SJCRH30 (cell line): Measurements from ENCODE around the gene DYNLRB1. TPM values are rescaled to one million over a fixed set of nuclear protein-coding genes. Genes with fewer than 3 reads are reported as not detected.

Source experiments
- DNase-seq, 2 experiments: peaks; one replicate each; pipeline ENCODE4 v3.0.0-alpha.2; 2015 to 2020
- H3K27ac ChIP-seq: fragments of 250-450 bp; sonication (Bioruptor Pico); 2 replicates; pipeline ENCODE4 v1.5.1; 2020; ENCODE audit warnings: mild to moderate bottlenecking, moderate library complexity
- H3K27me3 ChIP-seq: fragments of 250-450 bp; sonication (Bioruptor Pico); 2 replicates; pipeline ENCODE4 v1.5.1; 2020; ENCODE audit warnings: mild to moderate bottlenecking, moderate library complexity
- H3K36me3 ChIP-seq: fragments of 250-450 bp; sonication (Bioruptor Pico); 2 replicates; pipeline ENCODE4 v1.5.1; 2020; ENCODE audit warnings: mild to moderate bottlenecking, moderate library complexity
- H3K4me1 ChIP-seq: fragments of 250-450 bp; sonication (Bioruptor Pico); 2 replicates; pipeline ENCODE4 v1.5.1; 2020; ENCODE audit warnings: mild to moderate bottlenecking, moderate library complexity
- H3K4me3 ChIP-seq: fragments of 250-450 bp; sonication (Bioruptor Pico); 2 replicates; pipeline ENCODE4 v1.5.1; 2020; ENCODE audit warnings: mild to moderate bottlenecking, moderate library complexity
- H3K9me3 ChIP-seq: fragments of 250-450 bp; sonication (Bioruptor Pico); replicated peaks from 2 replicates; pipeline ENCODE4 v1.5.1; 2020; ENCODE audit warnings: mild to moderate bottlenecking, moderate library complexity
- total RNA-seq: library from RNA; depleted of rRNA; stranded (reverse); fragments of >200 nt; shearing (Covaris generic); gene quantifications from 2 replicates; pipeline ENCODE4 v1.2.3, GENCODE V29; 2014

The DYNLRB1 gene
- total RNA-seq, 1 experiment from 2014 or later: 199 TPM

DNA sequence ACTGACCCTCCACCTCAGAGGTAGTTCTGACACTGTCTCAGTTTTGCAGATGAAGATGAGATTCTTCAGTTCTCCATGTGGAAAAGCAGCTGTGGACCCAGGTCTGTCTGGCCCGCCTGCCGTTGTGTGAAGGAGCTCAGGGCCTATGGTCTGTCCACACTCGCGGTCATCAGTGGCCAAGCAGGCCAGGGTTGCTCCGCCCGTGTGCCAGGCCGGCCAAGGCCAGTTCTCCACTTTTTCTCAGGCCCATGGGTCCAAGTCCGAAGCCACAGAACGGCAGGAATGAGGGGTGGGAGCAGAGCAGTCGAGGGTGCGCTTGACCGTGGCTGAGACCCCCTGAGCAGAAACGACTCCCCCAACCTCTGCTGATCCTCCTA, 33.7 kb downstream of the DYNLRB1 start:
- no peaks in the 10 kb centered on the region for H3K9me3 ChIP-seq
- peaks cover 10% of the 10 kb centered on the region; the same call in 1 of the 2 replicates for H3K4me1 ChIP-seq
- H3K27ac ChIP-seq: no peak overlapping the region
- no peak overlapping the region for H3K4me3 ChIP-seq
- H3K27me3 ChIP-seq: no peaks in the 10 kb centered on the region
- no peaks in the 10 kb centered on the region for H3K36me3 ChIP-seq
- DNase-seq: no peak

GRCh38 chr20:34552569-34552968, 36.3 kb downstream of the DYNLRB1 start:
- Histone ChIP-seq H3K27me3 (no peaks in the 10 kb centered on the region), H3K4me1 (peaks cover 3% of the 10 kb centered on the region; the same call in 1 of the 2 replicates), H3K36me3 (no peaks in the 10 kb centered on the region), H3K9me3 (no peaks in the 10 kb centered on the region), H3K27ac (no peak overlapping the region), H3K4me3 (no peak overlapping the region)
- no peak for DNase-seq

DNA sequence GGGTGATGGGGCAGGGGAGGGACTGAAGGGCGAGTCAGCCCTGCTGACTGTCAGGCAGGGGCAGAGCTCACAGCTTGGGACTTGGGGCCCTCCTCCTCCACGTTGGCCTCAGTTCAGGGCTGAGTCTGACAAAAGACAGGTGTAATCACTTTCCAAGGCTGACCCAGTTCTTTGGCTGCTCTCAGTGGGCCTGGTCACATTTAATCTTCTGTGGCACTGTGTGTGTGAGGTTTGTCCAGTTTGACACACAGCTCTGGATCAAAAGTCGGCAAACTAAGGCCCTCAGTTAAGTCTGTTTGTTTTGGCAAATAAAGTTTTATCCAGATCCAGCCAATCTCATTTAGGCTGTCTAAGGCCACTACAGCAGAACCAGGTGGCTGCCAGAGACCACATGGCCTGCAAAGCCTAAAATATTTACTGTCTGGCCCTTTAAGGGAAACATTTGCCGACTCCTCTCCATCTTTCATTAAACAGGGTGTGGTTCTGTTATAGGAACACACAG, 37.2 kb downstream of the DYNLRB1 start:
- Histone ChIP-seq H3K27me3 (no peaks in the 10 kb centered on the region), H3K9me3 (no peaks in the 10 kb centered on the region), H3K4me3 (no peak overlapping the region), H3K4me1 (peaks cover 3% of the 10 kb centered on the region; the same call in 1 of the 2 replicates), H3K36me3 (no peaks in the 10 kb centered on the region), H3K27ac (no peak overlapping the region)
- no peak for DNase-seq

GRCh38 chr20:34557936-34558319, 41.7 kb downstream of the DYNLRB1 start:
- Histone ChIP-seq H3K4me3 (no peak overlapping the region), H3K4me1 (peaks cover 3% of the 10 kb centered on the region; the same call in 1 of the 2 replicates), H3K27ac (no peak overlapping the region), H3K27me3 (no peaks in the 10 kb centered on the region), H3K36me3 (no peaks in the 10 kb centered on the region; the same call in 1 of the 2 replicates), H3K9me3 (no peaks in the 10 kb centered on the region)
- DNase-seq: no peak

DNA sequence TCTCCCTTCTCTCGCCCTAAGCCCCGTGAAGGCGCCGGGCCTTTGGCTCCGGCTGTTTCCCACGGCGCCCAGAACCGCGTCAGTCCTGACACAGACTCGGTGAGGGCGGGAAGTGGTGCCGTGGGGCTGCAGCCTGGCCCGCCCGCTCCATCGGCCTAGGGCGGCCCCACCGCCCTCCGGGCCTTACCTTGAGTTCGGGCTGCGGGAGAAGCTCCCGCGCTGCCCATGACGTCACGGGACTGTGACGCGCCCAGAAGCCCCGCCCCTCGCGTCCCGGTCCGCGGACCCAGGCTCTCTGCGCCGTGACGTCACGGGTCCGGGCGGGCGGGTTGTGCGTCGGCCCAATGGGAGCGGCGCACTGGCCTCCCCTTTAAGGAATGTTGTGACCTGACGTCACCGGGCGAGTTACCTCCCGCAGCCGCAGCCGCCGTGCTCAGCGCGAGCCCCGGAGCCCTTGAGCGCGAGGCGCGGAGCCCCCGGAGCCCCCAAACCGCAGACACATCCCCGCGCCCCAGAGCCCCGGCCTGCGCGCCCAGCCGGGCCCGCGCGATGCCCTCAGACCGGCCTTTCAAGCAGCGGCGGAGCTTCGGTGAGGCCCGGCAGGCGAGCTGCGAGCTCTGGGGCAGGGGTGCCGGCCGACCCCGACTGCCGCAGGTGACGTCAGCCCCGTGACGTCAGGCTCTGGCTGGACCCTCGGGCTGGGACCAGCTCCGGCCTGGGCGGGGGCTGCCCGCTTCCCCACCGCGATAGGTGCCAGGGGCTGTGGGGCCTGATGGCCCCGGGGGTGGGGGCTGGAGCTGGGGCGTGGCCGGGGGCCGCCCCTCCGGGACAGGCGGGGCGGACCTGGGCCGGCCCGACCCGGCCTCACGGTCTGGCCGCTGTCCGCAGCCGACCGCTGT, 42.3 kb downstream of the DYNLRB1 start, which contains the start of gene MAP1LC3A:
Gene MAP1LC3A (plus strand): TSS at position 399 of the 899 bp plus-strand sequence. CDS start 151 bp downstream, at position 550.
- Histone ChIP-seq H3K4me1 (peaks cover 3% of the 10 kb centered on the region; the same call in 1 of the 2 replicates), H3K4me3 (no peak within 1 kb of the TSS), H3K27ac (no peak within 1 kb of the TSS), H3K27me3 (no peaks in the 10 kb centered on the region), H3K36me3 (no peaks in the 10 kb centered on the region; the same call in 1 of the 2 replicates), H3K9me3 (no peaks in the 10 kb centered on the region)
- DNase-seq: no peak

DNA sequence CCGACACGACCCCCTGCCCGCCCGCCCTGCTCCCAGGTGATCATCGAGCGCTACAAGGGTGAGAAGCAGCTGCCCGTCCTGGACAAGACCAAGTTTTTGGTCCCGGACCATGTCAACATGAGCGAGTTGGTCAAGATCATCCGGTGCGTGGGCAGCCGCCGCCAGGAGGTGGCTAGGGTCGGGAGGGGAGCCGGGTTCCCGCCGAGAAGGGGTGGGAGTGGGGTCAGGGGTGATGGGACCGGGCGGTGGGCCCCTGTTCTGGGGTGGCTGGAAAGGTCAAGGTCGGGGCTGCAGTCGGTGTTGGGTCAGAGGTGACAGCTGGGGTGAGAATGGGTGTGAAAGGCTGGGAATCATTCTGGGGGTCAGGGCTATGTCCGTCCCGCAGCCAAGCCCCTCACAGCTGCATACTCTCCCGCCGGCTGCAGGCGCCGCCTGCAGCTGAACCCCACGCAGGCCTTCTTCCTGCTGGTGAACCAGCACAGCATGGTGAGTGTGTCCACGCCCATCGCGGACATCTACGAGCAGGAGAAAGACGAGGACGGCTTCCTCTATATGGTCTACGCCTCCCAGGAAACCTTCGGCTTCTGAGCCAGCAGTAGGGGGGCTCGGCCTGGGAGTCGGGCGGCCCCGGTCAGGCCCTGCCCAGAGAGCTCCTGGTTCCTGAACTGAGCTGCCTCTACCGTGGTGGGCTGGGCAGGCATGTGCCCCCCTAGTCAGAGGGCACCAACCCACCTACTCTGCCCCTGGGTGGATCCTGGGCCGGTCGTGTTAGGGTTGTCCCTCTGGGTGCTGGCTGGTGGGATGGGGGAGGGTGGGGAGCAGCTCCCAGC, 43.3 kb downstream of the DYNLRB1 start:
- Histone ChIP-seq H3K36me3 (no peaks in the 10 kb centered on the region; the same call in 1 of the 2 replicates), H3K4me1 (no peaks in the 10 kb centered on the region), H3K27ac (no peak overlapping the region), H3K27me3 (no peaks in the 10 kb centered on the region), H3K9me3 (no peaks in the 10 kb centered on the region), H3K4me3 (no peak overlapping the region)
- no peak for DNase-seq

DNA sequence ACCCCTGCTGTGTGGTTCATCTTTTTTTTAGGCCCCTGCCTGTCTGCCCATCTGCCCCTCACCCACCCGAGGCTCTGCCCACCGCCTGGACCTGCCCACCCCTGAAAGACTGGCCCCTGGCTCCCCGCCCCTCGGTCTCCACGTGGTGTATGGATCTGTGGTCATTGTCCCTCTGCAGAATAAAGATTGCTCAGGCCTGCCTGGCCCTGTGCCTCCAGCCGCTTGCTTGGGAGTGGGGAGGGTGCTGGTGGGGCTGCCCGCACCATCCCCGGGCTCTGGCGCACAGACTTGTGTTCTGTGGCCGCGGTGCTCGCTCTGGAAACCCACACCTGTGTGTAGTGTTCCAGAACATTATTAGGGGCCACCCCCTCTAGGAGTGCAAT, 43.9 kb downstream of the DYNLRB1 start:
- no peak overlapping the region for H3K27ac ChIP-seq
- DNase-seq: no peak
- no peaks in the 10 kb centered on the region for H3K4me1 ChIP-seq
- no peaks in the 10 kb centered on the region; the same call in 1 of the 2 replicates for H3K36me3 ChIP-seq
- H3K4me3 ChIP-seq: no peak overlapping the region
- no peaks in the 10 kb centered on the region for H3K9me3 ChIP-seq
- no peaks in the 10 kb centered on the region for H3K27me3 ChIP-seq

DNA sequence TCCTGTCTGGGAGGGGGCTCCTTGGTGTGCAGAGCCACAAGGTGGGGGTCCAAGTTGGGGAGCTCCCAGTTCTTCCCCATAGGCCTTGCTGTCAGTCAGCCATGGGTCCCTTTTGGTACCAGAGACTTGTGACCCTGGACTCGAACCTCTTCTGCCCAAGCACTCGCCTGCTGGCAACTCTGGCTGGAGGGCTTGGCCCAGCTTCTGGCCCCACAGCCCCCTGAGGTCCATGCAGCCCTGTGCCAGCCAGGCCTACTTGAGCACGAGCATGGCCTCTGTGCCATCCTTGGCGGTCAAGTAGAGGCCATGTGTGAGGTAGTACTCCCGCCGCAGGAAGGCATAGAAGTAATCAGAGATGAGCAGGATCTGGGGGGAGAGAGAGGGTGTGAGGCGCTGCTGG, 44.4 kb downstream of the DYNLRB1 start:
- no peaks in the 10 kb centered on the region for H3K27me3 ChIP-seq
- H3K36me3 ChIP-seq: no peaks in the 10 kb centered on the region; the same call in 1 of the 2 replicates
- no peaks in the 10 kb centered on the region for H3K4me1 ChIP-seq
- no peaks in the 10 kb centered on the region for H3K9me3 ChIP-seq
- DNase-seq: no peak
- no peak overlapping the region for H3K4me3 ChIP-seq
- no peak overlapping the region for H3K27ac ChIP-seq

DNA sequence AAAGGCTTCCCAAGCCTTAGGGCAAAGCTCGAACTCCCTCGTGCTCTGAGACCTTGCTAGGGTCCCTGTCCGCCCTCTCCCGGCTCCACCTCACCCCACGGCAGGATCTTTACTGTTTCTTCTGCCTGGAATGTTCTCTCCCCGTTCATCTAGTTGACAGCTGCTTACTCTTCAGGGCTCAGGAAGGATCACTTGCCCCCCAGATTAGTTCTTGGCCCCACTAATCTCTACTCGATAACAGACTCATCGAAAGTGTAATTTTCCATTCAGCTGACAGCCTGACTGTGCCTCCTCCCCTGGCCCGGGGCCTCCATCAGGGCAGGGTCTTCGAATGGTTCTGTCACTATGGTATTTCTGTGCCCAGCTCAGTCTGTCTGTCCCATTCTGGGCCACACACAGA, 45.4 kb downstream of the DYNLRB1 start:
- no peak overlapping the region for H3K4me3 ChIP-seq
- H3K4me1 ChIP-seq: no peaks in the 10 kb centered on the region
- no peaks in the 10 kb centered on the region; the same call in 1 of the 2 replicates for H3K36me3 ChIP-seq
- no peak overlapping the region for H3K27ac ChIP-seq
- DNase-seq: no peak
- H3K9me3 ChIP-seq: no peaks in the 10 kb centered on the region
- no peaks in the 10 kb centered on the region for H3K27me3 ChIP-seq

- H3K27ac ChIP-seq: no peak overlapping the region
- peak; percentile 38 to 43 for DNase-seq
- H3K36me3 ChIP-seq: no peaks in the 10 kb centered on the region; the same call in 1 of the 2 replicates
- H3K4me1 ChIP-seq: no peaks in the 10 kb centered on the region
- H3K9me3 ChIP-seq: no peaks in the 10 kb centered on the region
- H3K27me3 ChIP-seq: no peaks in the 10 kb centered on the region
- no peak overlapping the region for H3K4me3 ChIP-seq
These were observed 46.4 kb downstream of the DYNLRB1 start for GRCh38 chr20:34562641-34563040.

DNA sequence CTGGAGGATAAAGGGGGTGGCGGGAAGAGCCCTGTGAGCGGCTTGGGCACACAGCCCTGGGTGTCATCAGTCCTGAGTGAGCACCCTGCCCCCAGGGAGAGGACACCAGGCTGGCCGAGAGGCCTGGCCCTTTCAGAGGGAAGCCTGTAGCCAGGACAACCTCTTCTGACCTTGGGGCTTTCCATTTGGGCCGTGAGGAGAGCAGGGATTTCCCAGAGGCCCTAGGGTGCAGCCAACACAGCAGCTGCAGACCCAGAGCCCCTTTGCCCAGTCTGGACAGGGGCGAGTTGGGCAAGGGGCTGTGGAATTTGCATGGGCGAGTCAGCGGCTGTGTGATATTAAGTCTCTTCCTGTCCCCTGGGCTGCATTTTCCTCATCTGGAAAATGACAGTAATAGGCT, 48.6 kb downstream of the DYNLRB1 start:
- DNase-seq: no peak
- H3K4me3 ChIP-seq: no peak overlapping the region
- H3K27ac ChIP-seq: no peak overlapping the region
- H3K9me3 ChIP-seq: no peaks in the 10 kb centered on the region
- no peaks in the 10 kb centered on the region; the same call in 1 of the 2 replicates for H3K36me3 ChIP-seq
- H3K27me3 ChIP-seq: no peaks in the 10 kb centered on the region
- no peaks in the 10 kb centered on the region for H3K4me1 ChIP-seq

- H3K4me1 ChIP-seq: no peaks in the 10 kb centered on the region
- no peaks in the 10 kb centered on the region for H3K9me3 ChIP-seq
- no peak overlapping the region for H3K4me3 ChIP-seq
- H3K27ac ChIP-seq: no peak overlapping the region
- no peaks in the 10 kb centered on the region for H3K36me3 ChIP-seq
- DNase-seq: no peak
- no peaks in the 10 kb centered on the region for H3K27me3 ChIP-seq
These were observed 51.0 kb downstream of the DYNLRB1 start for GRCh38 chr20:34566978-34567891.

DNA sequence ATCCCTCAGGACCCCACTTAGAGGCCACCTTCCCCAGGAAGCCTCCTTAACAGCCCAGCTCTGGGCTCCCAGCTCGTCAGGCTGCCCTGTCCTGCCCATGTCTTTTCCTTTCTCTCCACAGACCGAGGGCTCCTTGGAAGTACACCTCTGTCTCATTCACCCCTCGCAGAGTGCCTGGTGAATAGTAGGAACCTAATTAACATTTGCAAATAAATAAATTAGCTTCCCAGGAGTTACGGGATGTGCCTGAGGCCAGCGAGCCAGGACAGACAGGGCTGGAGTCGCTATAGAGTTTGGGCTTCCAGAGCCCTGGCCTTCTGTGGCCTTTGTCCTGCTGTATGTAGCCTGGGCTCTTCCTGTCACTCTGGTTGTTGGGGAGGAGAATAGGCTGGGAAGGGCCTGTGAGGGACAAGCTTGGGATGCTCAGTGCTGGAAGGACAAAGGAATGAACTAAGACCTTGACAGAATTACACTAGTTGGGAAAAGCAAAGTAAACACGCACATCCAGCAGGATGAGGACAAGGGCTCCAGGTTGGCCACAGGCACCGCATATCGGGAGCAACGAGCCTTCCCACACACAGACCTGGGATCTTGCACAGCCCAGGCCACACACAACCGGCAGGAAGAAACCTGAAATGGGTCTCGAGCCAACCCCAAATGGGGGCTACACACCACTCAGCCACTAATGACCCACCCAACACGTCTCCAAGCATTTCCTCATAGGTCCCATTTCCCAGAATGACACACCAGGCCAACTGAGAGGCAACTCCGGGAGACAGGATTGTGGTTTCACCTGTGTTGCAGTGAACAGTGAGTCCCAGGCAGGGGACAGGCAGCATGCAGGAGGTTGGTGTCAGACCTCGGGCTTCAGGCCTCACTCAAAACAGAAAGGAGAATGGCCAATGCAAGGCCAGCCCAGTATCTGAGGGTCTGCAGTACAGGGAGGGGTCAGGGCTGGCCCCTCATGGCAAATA, 52.0 kb downstream of the DYNLRB1 start:
- no peak overlapping the region for H3K27ac ChIP-seq
- H3K36me3 ChIP-seq: no peaks in the 10 kb centered on the region
- no peaks in the 10 kb centered on the region for H3K4me1 ChIP-seq
- no peaks in the 10 kb centered on the region for H3K9me3 ChIP-seq
- H3K27me3 ChIP-seq: no peaks in the 10 kb centered on the region
- H3K4me3 ChIP-seq: no peak overlapping the region
- no peak for DNase-seq
